ENCODE data around the gene ATG14. TPM values are rescaled to one million over a fixed set of nuclear protein-coding genes. Genes with fewer than 3 reads are reported as not detected.

ATG14 gene
- total RNA-seq, 2 experiments from 2014 or later = 19.9 to 20.5 TPM

- CTCF ChIA-PET = no interaction called here
- ATAC-seq (ENCODE audit: poor library complexity) = no peak
These were observed 37.5 kb upstream of the ATG14 start for GRCh38 chr14:55449116-55449515.

DNA sequence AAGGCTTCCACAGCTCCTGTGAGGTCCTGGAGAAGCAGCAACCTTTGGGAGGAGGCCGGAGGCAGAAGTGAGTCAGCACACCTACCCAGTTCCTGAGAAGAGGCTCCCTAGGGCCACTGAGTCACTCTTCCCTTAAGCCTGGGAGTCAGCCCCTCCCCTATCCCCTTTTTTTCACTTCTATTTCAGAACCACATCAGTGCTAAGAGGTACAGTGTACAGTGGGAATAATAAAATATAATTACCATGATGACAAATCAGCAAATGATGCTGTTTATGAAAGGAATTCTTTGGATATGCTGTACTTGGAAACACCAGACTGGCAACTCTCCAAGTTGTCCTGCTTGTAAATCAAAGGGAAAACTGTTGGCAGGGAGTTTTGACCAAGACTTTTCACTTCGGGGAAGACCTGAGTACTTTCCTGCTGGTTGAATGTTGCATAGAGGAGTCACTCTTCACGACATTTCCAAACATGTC, 36.5 kb upstream of the ATG14 start:
- TF ChIP-seq, protein P1, sequence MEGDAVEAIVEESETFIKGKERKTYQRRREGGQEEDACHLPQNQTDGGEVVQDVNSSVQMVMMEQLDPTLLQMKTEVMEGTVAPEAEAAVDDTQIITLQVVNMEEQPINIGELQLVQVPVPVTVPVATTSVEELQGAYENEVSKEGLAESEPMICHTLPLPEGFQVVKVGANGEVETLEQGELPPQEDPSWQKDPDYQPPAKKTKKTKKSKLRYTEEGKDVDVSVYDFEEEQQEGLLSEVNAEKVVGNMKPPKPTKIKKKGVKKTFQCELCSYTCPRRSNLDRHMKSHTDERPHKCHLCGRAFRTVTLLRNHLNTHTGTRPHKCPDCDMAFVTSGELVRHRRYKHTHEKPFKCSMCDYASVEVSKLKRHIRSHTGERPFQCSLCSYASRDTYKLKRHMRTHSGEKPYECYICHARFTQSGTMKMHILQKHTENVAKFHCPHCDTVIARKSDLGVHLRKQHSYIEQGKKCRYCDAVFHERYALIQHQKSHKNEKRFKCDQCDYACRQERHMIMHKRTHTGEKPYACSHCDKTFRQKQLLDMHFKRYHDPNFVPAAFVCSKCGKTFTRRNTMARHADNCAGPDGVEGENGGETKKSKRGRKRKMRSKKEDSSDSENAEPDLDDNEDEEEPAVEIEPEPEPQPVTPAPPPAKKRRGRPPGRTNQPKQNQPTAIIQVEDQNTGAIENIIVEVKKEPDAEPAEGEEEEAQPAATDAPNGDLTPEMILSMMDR (IDR thresholded peaks at IDR 0.05) = no peak
- H3K9me3 Mint-ChIP-seq = no peaks in the 10 kb centered on the region
- Histone ChIP-seq H3K27ac (ENCODE audit: low read depth in 1 of 2, low read length in 2 of 2) (no peak overlapping the region), H3K9me3 (ENCODE audit: control insufficient read depth in 1 of 2, insufficient read depth in 1 of 2, low read length in 2 of 2) (no peaks in the 10 kb centered on the region), H3K4me3 (ENCODE audit: low read length) (no peak overlapping the region), H3K27me3 (ENCODE audit: control insufficient read depth in 1 of 2, insufficient read depth in 2 of 2, low read length in 2 of 2) (no peaks in the 10 kb centered on the region), H3K36me3 (ENCODE audit: insufficient read depth, low read length) (no peaks in the 10 kb centered on the region), H3K4me1 (ENCODE audit: insufficient read depth, low read length) (no peaks in the 10 kb centered on the region)
- ATAC-seq (ENCODE audit: poor library complexity) (no peak), DNase-seq (no peak)
- H3K27ac Mint-ChIP-seq = no peak overlapping the region
- CTCF ChIA-PET = no interaction called here
- H3K4me1 Mint-ChIP-seq (ENCODE audit: low read depth) = no peaks in the 10 kb centered on the region
- no peaks in the 10 kb centered on the region for H3K27me3 Mint-ChIP-seq
- H3K4me3 Mint-ChIP-seq = no peak overlapping the region
- no peaks in the 10 kb centered on the region for H3K36me3 Mint-ChIP-seq (ENCODE audit: low read depth)
- intact Hi-C loops (cut with DNase I, micrococcal nuclease) = loop anchor here in 1 of 2 experiments (5.0 to 10.0 kb wide), 2 partner anchors 207 to 889 kb away; no protein-coding TSS in a partner anchor
- POLR2A ChIA-PET = no interaction called here

More at GRCh38 chr14:55449116-55449515, 37.5 kb upstream of the ATG14 start:
- no peak overlapping the region for H3K27ac Mint-ChIP-seq
- H3K9me3 ChIP-seq (ENCODE audit: control insufficient read depth in 1 of 2, insufficient read depth in 1 of 2, low read length in 2 of 2) = no peaks in the 10 kb centered on the region
- H3K27me3 ChIP-seq (ENCODE audit: control insufficient read depth in 1 of 2, insufficient read depth in 2 of 2, low read length in 2 of 2) = no peaks in the 10 kb centered on the region
- intact Hi-C loops (cut with DNase I, micrococcal nuclease) = loop anchor here in 1 of 2 experiments (5.0 to 10.0 kb wide), 2 partner anchors 206 to 888 kb away; no protein-coding TSS in a partner anchor
- DNase-seq = no peak
- no peak overlapping the region for H3K27ac ChIP-seq (ENCODE audit: low read depth in 1 of 2, low read length in 2 of 2)
- no peaks in the 10 kb centered on the region for H3K4me1 Mint-ChIP-seq (ENCODE audit: low read depth)
- H3K4me3 ChIP-seq (ENCODE audit: low read length) = no peak overlapping the region
- H3K9me3 Mint-ChIP-seq = no peaks in the 10 kb centered on the region
- POLR2A ChIA-PET = no interaction called here
- no peaks in the 10 kb centered on the region for H3K36me3 ChIP-seq (ENCODE audit: insufficient read depth, low read length)
- no peaks in the 10 kb centered on the region for H3K4me1 ChIP-seq (ENCODE audit: insufficient read depth, low read length)
- H3K4me3 Mint-ChIP-seq = no peak overlapping the region
- TF ChIP-seq, protein P1 (IDR thresholded peaks at IDR 0.05) = no peak
- no peaks in the 10 kb centered on the region for H3K36me3 Mint-ChIP-seq (ENCODE audit: low read depth)
- peaks cover 6% of the 10 kb centered on the region for H3K27me3 Mint-ChIP-seq

- no peak for ATAC-seq (ENCODE audit: poor library complexity)
- CTCF ChIA-PET = interaction anchor here (0.5 to 1.6 kb wide), 12 partner anchors 9 to 1027 kb away, joined by 3 to 8 read pairs (median 3); no protein-coding TSS in a partner anchor
- Histone ChIP-seq H3K9me3 (ENCODE audit: control insufficient read depth in 1 of 2, insufficient read depth in 1 of 2, low read length in 2 of 2) (no peaks in the 10 kb centered on the region), H3K4me1 (ENCODE audit: insufficient read depth, low read length) (no peaks in the 10 kb centered on the region), H3K27ac (ENCODE audit: low read depth in 1 of 2, low read length in 2 of 2) (no peak overlapping the region), H3K36me3 (ENCODE audit: insufficient read depth, low read length) (no peaks in the 10 kb centered on the region), H3K4me3 (ENCODE audit: low read length) (no peak overlapping the region), H3K27me3 (ENCODE audit: control insufficient read depth in 1 of 2, insufficient read depth in 2 of 2, low read length in 2 of 2) (no peaks in the 10 kb centered on the region)
- no peak for DNase-seq
- H3K27me3 Mint-ChIP-seq = no peaks in the 10 kb centered on the region
- no peak overlapping the region for H3K27ac Mint-ChIP-seq
- H3K4me1 Mint-ChIP-seq (ENCODE audit: low read depth) = no peaks in the 10 kb centered on the region
- TF ChIP-seq, protein P1 (IDR thresholded peaks at IDR 0.05) = no peak
- H3K4me3 Mint-ChIP-seq = no peak overlapping the region
- POLR2A ChIA-PET = no interaction called here
- H3K9me3 Mint-ChIP-seq = no peaks in the 10 kb centered on the region
- no peaks in the 10 kb centered on the region for H3K36me3 Mint-ChIP-seq (ENCODE audit: low read depth)
- intact Hi-C loops (cut with DNase I, micrococcal nuclease) = loop anchor here (2.0 to 10.0 kb wide), 3 partner anchors 208 to 1028 kb away; no protein-coding TSS in a partner anchor
These were observed 35.2 kb upstream of the ATG14 start for GRCh38 chr14:55446833-55447232.
